Endothelial cell of umbilical vein (primary cell): ENCODE results near the gene MYL1. TPM values are rescaled to one million over a fixed set of nuclear protein-coding genes. Genes with fewer than 3 reads are reported as not detected.

Source experiments
- BruUV-seq: library from RNA; stranded (reverse); fragments of 400-500 nt; replicated peaks from 2 replicates; lab custom pipeline; 2021; lab: Mats Ljungman, UMichigan
- CTCF ChIA-PET: fragments of 300-600, 350-600 bp; sonication (Branson Sonifier 250); formaldehyde crosslinking; loops from one replicate; lab custom pipeline; 2021; ENCODE audit warnings: antibody characterized with exemption, inconsistent platforms; lab: Charles Lee
- POLR2A ChIA-PET: fragments of 300-600, 350-600 bp; sonication (Branson Sonifier 250); formaldehyde crosslinking; loops from one replicate; lab custom pipeline; 2021; ENCODE audit warnings: antibody characterized with exemption, inconsistent platforms; lab: Charles Lee
- DNase-seq: peaks from one replicate; pipeline ENCODE4 v3.0.0-alpha.2; 2011; ENCODE audit warnings: low read depth, low spot score
- FAIRE-seq: peaks from 2 replicates; lab custom pipeline; 2011; peaks lifted over from hg19 to GRCh38; lab: Jason Lieb, UNC
- H2AFZ ChIP-seq: 2 replicates; pipeline ENCODE4 v1.6.0; 2012; ENCODE audit warnings: low read depth, low read length, control low read depth, inconsistent platforms
- H3K27ac ChIP-seq: 2 replicates; pipeline ENCODE4 v1.5.1; 2011; ENCODE audit warnings: low read depth, mild to moderate bottlenecking, control low read depth, low read length, moderate library complexity; ENCODE audit not compliant: insufficient read depth
- H3K27me3 ChIP-seq, 2 experiments: 2 replicates each; pipeline versions ENCODE4 v1.6.0 to v1.6.1; 2011; ENCODE audit warnings: low read length in 2 of 2, mixed read lengths in 1 of 2; ENCODE audit not compliant: control insufficient read depth in 2 of 2, insufficient read depth in 2 of 2
- H3K36me3 ChIP-seq, 2 experiments: 2 replicates in 1 of 2; 3 replicates in 1 of 2; pipeline ENCODE4 v1.5.1; 2011; ENCODE audit warnings: low read length in 2 of 2, mild to moderate bottlenecking in 1 of 2, moderate library complexity in 1 of 2; ENCODE audit not compliant: control insufficient read depth in 2 of 2, insufficient read depth in 2 of 2; ENCODE audit errors: extremely low read depth in 1 of 2
- H3K4me1 ChIP-seq: 3 replicates; pipeline ENCODE4 v1.5.1; 2011; ENCODE audit warnings: mild to moderate bottlenecking, low read length; ENCODE audit not compliant: control insufficient read depth, insufficient read depth; ENCODE audit errors: extremely low read depth
- H3K4me2 ChIP-seq: 2 replicates; pipeline ENCODE4 v1.6.1; 2011; ENCODE audit warnings: low read length, control low read depth, mixed read lengths; ENCODE audit not compliant: insufficient read depth
- H3K4me3 ChIP-seq, 3 experiments: fragments of 200-600 bp in 1 of 3; sonication (generic), shearing (Covaris generic) in 1 of 3; replicated peaks in 1 of 3; 2 replicates each; pipeline ENCODE4 v1.5.1; 2011 to 2016; ENCODE audit warnings: control low read depth in 3 of 3, low read length in 3 of 3, mild to moderate bottlenecking in 2 of 3, inconsistent platforms in 1 of 3, low read depth in 1 of 3, moderate library complexity in 1 of 3; ENCODE audit not compliant: insufficient read depth in 1 of 3
- H3K79me2 ChIP-seq: 2 replicates; pipeline ENCODE4 v1.6.0; 2012; ENCODE audit warnings: low read length, inconsistent platforms; ENCODE audit not compliant: control insufficient read depth, insufficient read depth
- H3K9ac ChIP-seq: replicated peaks from 2 replicates; pipeline ENCODE3; 2011; ENCODE audit warnings: low read length, control low read depth; ENCODE audit not compliant: insufficient read depth; ENCODE audit errors: extremely low read depth
- H3K9me1 ChIP-seq: replicated peaks from 3 replicates; pipeline ENCODE4 v1.6.0; 2011; ENCODE audit warnings: mild to moderate bottlenecking, low read length; ENCODE audit not compliant: control insufficient read depth, insufficient read depth; ENCODE audit errors: extremely low read depth
- H3K9me3 ChIP-seq: replicated peaks from 2 replicates; pipeline ENCODE4 v1.5.1; 2012; ENCODE audit warnings: low read length, inconsistent platforms; ENCODE audit not compliant: control insufficient read depth, insufficient read depth
- H4K20me1 ChIP-seq: replicated peaks from 2 replicates; pipeline ENCODE3; 2011; ENCODE audit warnings: mild to moderate bottlenecking, low read length; ENCODE audit not compliant: control insufficient read depth, insufficient read depth; ENCODE audit errors: extremely low read depth
- CTCF ChIP-seq, 2 donors: IDR thresholded peaks; 1 replicate in 1 of 2; 2 replicates in 1 of 2; pipeline ENCODE4 v1.5.1; 2011; ENCODE audit warnings: low read length in 2 of 2, mild to moderate bottlenecking in 2 of 2, moderate library complexity in 2 of 2, control low read depth in 1 of 2, inconsistent platforms in 1 of 2, low read depth in 1 of 2; ENCODE audit not compliant: insufficient read depth in 1 of 2; ENCODE audit errors: extremely low read depth in 1 of 2
- EZH2 ChIP-seq: IDR thresholded peaks from 2 replicates; pipeline ENCODE4 v1.6.1; 2012; ENCODE audit warnings: borderline replicate concordance, low read depth, mild to moderate bottlenecking, moderate library complexity, low read length, inconsistent platforms; ENCODE audit not compliant: severe bottlenecking
- FOS ChIP-seq: IDR thresholded peaks from 2 replicates; pipeline ENCODE4 v1.6.1; 2011; ENCODE audit warnings: mild to moderate bottlenecking, low read length, moderate library complexity, borderline replicate concordance; ENCODE audit not compliant: insufficient read depth
- GATA2 ChIP-seq: IDR thresholded peaks from 2 replicates; pipeline ENCODE4 v1.7.0; 2011; ENCODE audit warnings: low read depth, mild to moderate bottlenecking, moderate library complexity, mixed read lengths, low read length; ENCODE audit not compliant: insufficient read length, insufficient read depth
- JUN ChIP-seq: IDR thresholded peaks from 2 replicates; pipeline ENCODE4 v1.6.1; 2011; ENCODE audit warnings: borderline replicate concordance, low read depth; ENCODE audit not compliant: insufficient read length, insufficient read depth
- MAX ChIP-seq: IDR thresholded peaks from 2 replicates; pipeline ENCODE4 v1.6.1; 2011; ENCODE audit not compliant: insufficient read depth, insufficient read length
- MYC ChIP-seq: IDR thresholded peaks from one replicate; pipeline ENCODE4 v1.6.1; 2011; ENCODE audit warnings: mild to moderate bottlenecking, low read depth, low read length
- POLR2A ChIP-seq: IDR thresholded peaks from 2 replicates; pipeline ENCODE4 v1.6.1; 2012; ENCODE audit warnings: low read depth, mild to moderate bottlenecking, control low read depth, low read length
- POLR2AphosphoS5 ChIP-seq: IDR thresholded peaks from 2 replicates; pipeline ENCODE4 v1.6.1; 2012; ENCODE audit warnings: low read depth, mild to moderate bottlenecking, control low read depth, low read length, moderate library complexity; ENCODE audit not compliant: insufficient read depth
- dilution Hi-C: fragments of 300-500 bp; cut with MboI; formaldehyde crosslinking; loops from one replicate; pipeline ENCODE4 v1.15.0; 2019; ENCODE audit warnings: low sequenced_read_pairs; ENCODE audit not compliant: extremely low pct_ligation_motif_present
- intact Hi-C: fragments of 100-400 bp; cut with micrococcal nuclease; formaldehyde crosslinking; loops from one replicate; pipeline ENCODE4 v1.10.0; 2022
- polyA plus RNA-seq, 4 experiments: library from polyadenylated mRNA; depleted of rRNA in 3 of 4; stranded (reverse) in 3 of 4; unstranded in 1 of 4; fragments of >200 nt; gene quantifications; 2 replicates each; pipeline versions ENCODE4 v1.2.1 to v1.2.3, GENCODE V29; 2011 to 2012; ENCODE audit warnings: missing spikeins in 1 of 4
- total RNA-seq: library from RNA; stranded (reverse); gene quantifications from 2 replicates; pipeline ENCODE4 v1.2.3, GENCODE V29; 2021

Gene MYL1
- total and polyA plus RNA-seq, 2 donors (not counting 3 experiments of a cell fraction or from before 2014, with no cell fraction given) = not detected

- BruUV-seq = no TSS peak
- intact Hi-C loops = no loop called here
- Histone ChIP-seq H3K27me3 (no peaks in the 10 kb centered on the region), H3K27ac (no peak overlapping the region), H3K9me1 (no peaks in the 10 kb centered on the region), H3K4me1 (no peaks in the 10 kb centered on the region), H3K9me3 (no peaks in the 10 kb centered on the region), H3K4me2 (no peak overlapping the region), H2AFZ (no peak overlapping the region), H3K79me2 (no peaks in the 10 kb centered on the region), H3K9ac (no peak overlapping the region), H3K4me3 (no peak overlapping the region), H4K20me1 (no peaks in the 10 kb centered on the region), H3K36me3 (no peaks in the 10 kb centered on the region)
- POLR2A ChIA-PET = no interaction called here
- DNase-seq = no peak
- no peak for FAIRE-seq
- TF ChIP-seq JUN = no peak
- TF ChIP-seq MAX = no peak
- TF ChIP-seq CTCF (IDR thresholded peaks at IDR 0.05; ENCODE audit: extremely low read depth in 1 of 2, insufficient read depth in 1 of 2, low read depth in 1 of 2, low read length in 2 of 2) = no peak
- TF ChIP-seq POLR2AphosphoS5 = no peak
- no peak for TF ChIP-seq MYC
- TF ChIP-seq GATA2 = no peak
- no peak for TF ChIP-seq FOS
- no peak for TF ChIP-seq EZH2
- no peak for TF ChIP-seq POLR2A
- dilution Hi-C loops = no loop called here
- CTCF ChIA-PET = no interaction called here
Measured at GRCh38 chr2:210262036-210262435, 52.9 kb downstream of the MYL1 start.
